Activated naive CD8-positive, alpha-beta T cell treated with anti-CD3 and anti-CD28 coated beads, Interleukin-2, amount 10 ng/mL, durations not matched to agents 7 days and 5 days (primary cell): ENCODE results near the gene ADCY4. TPM values are rescaled to one million over a fixed set of nuclear protein-coding genes. Genes with fewer than 3 reads are reported as not detected.

Experiments used
- ATAC-seq: fragments of 150-1000 bp; cut with Tn5 transposase; one replicate; pipeline ENCODE4 v1.10.0; 2021; ENCODE audit warnings: low read depth, moderate library complexity
- POLR2A ChIA-PET: fragments of 350-600 bp; sonication (Branson Sonifier 250); formaldehyde crosslinking; loops from one replicate; lab custom pipeline; 2021; ENCODE audit warnings: antibody characterized with exemption; lab: Charles Lee
- DNase-seq: peaks from one replicate; pipeline ENCODE4 v3.0.0; 2021
- H3K27ac Mint-ChIP-seq: one replicate; pipeline ENCODE4 v1.8.0; 2022; ENCODE audit warnings: mild to moderate bottlenecking, mixed read lengths
- H3K27me3 Mint-ChIP-seq: one replicate; pipeline ENCODE4 v1.8.0; 2022; ENCODE audit warnings: mild to moderate bottlenecking, moderate library complexity, mixed read lengths
- H3K36me3 Mint-ChIP-seq: one replicate; pipeline ENCODE4 v1.8.0; 2021; ENCODE audit warnings: mild to moderate bottlenecking, mixed read lengths
- H3K4me1 Mint-ChIP-seq: one replicate; pipeline ENCODE4 v1.8.0; 2021; ENCODE audit warnings: mixed read lengths
- H3K4me3 Mint-ChIP-seq: one replicate; pipeline ENCODE4 v1.8.0; 2022; ENCODE audit warnings: mild to moderate bottlenecking, moderate library complexity, mixed read lengths
- H3K9me3 Mint-ChIP-seq: one replicate; pipeline ENCODE4 v1.8.0; 2021; ENCODE audit warnings: mixed read lengths
- total RNA-seq, 2 experiments: library from RNA; stranded (reverse); gene quantifications; one replicate each; pipeline ENCODE4 v1.2.3, GENCODE V29; 2021

Gene ADCY4
- total RNA-seq, 2 experiments from 2014 or later: 4.4 to 6.3 TPM

DNA sequence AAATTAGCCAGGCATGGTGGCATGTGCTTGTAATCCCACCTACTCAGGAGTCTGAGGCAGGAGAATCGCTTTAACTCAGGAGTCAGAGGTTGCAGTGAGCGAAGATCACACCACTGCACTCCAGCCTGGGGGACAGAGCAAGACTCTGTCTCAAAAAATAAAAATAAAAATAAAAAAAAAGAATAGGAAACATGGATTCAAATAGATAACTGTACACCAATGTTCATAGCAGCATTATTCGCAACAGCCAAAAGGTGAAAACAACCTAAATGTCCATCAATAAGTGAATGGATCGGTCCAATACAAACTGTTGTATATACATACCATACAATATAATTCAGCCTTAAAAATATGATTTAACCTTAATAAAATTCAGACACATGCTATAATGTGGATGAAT is 8.0 kb upstream of the ADCY4 start:
- ATAC-seq: no peak
- H3K27ac Mint-ChIP-seq: no peak overlapping the region
- peaks cover 13% of the 10 kb centered on the region for H3K4me1 Mint-ChIP-seq

DNA sequence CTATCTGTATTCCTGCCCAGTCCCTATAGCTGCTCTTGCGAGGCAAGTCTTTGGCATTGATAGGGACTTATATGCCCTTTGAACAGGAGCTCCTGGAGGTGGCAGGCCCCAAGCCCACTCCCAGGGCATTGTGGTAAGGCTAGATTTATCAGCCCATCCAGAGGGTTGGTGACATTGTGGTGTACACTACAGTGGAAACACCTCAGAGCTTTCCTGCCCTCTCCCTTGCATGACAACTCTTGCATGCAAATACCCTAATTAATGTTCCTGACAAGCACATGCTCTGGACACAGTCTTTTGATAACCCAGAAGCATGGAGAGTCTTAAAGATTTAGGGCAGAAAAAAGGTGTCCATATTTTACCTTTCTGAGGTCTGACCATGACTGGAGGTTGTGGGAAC is 5.7 kb upstream of the ADCY4 start:
- peak overlapping the region; percentile 94 for H3K4me3 Mint-ChIP-seq
- peaks cover 9% of the 10 kb centered on the region for H3K36me3 Mint-ChIP-seq
- no peak overlapping the region for H3K27ac Mint-ChIP-seq
- no peak for ATAC-seq
- POLR2A ChIA-PET: interaction anchor here (1.6 to 4.2 kb wide), 2 partner anchors 90 to 96 kb away, joined by 8 to 53 read pairs; partner anchors contain the start of genes CBLN3 and KHNYN
- peaks cover 17% of the 10 kb centered on the region for H3K27me3 Mint-ChIP-seq
- DNase-seq: no peak
- peaks cover 13% of the 10 kb centered on the region for H3K4me1 Mint-ChIP-seq
- no peaks in the 10 kb centered on the region for H3K9me3 Mint-ChIP-seq

More for the DNA sequence above, 8.0 kb upstream of the ADCY4 start:
- POLR2A ChIA-PET: interaction anchor here (4.2 kb wide), 1 partner anchor 88 kb away, joined by 53 read pairs; the partner anchor contains the start of genes CBLN3 and KHNYN
- Mint-ChIP-seq H3K36me3 (peaks cover 7% of the 10 kb centered on the region), H3K27me3 (peaks cover 29% of the 10 kb centered on the region), H3K4me3 (no peak overlapping the region), H3K9me3 (no peaks in the 10 kb centered on the region)
- no peak for DNase-seq

DNA sequence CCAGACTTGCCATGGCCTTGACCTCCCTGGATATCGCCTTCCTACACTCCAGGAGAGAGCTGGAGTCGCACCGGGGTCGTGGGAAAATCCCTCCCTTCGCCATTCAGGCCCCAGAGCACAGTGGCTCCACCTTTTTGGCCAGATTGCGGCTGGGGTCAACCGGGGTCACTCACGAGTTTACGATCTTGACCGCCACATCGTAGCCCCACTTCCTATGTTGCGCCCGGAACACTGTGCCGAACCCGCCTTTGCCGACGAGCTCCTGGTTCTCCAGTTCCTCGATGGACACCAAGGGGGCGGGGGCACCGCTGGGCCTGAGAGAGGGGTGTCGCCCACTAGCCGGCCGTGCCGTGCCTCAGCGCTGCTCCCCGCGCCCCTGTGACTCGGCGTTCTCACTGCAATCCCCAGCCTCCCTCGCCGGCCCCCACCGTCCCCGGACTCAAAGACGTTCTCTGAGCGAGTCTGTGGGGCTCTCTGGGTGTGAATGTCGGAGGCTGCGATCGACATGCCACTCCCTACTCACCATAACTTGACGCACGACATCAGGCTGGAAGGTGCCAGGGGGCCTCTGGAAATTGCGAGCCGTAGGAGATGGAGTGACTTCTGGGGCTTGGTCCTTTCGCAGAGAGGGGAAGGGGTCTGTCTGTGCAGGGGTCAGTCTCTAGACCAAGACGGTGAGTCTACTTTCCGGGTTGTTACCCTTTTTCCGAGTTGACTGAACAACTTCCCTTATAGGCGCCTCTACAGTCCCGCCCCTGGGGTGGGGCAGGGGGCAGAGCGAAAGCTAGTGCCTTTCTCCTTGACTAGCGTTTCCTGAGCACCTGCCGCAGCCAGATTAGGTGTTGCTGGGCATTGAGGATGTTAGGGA is 4.6 kb upstream of the ADCY4 start, which contains the start of gene RIPK3:
RIPK3 (minus strand) TSS at position 708 of the 868 bp plus-strand sequence; CDS start at position 543, 165 bp downstream.
- DNase-seq (peak; percentile 76), ATAC-seq (peak; percentile 93)
- Mint-ChIP-seq H3K27ac (peak within 1 kb of the TSS; percentile 90), H3K4me3 (peak within 1 kb of the TSS; percentile 94), H3K36me3 (peaks cover 14% of the 10 kb centered on the region), H3K9me3 (no peaks in the 10 kb centered on the region), H3K4me1 (peaks cover 18% of the 10 kb centered on the region), H3K27me3 (peaks cover 23% of the 10 kb centered on the region)
- POLR2A ChIA-PET: interaction anchor here (0.6 to 4.2 kb wide), 9 partner anchors 13 to 170 kb away, joined by 3 to 53 read pairs (median 4); partner anchors contain the start of genes CBLN3, KHNYN, MDP1 and RABGGTA

DNA sequence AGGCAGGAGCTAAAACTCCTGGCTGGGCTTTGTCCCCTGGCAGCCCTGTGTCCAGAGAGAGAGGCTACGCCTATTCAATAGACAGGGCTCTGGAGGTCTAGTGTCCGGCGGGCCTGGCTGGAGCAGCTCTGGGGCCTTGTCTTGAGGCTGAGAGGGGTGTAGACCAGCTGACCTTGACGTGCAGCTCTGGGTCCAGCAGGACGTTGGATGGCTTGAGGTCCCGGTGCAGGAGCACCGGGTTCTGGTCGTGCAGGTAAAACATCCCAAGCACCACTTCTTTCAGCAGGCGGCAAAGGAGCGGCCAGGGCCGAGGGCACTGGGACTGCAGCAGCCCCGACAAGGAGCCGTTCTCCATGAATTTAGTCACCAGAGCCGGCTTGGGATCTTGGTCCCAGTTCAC is 4.0 kb upstream of the ADCY4 start:
- H3K27ac Mint-ChIP-seq: peak overlapping the region; percentile 61
- DNase-seq (peak; percentile 23), ATAC-seq (no peak)
- H3K4me3 Mint-ChIP-seq: peak overlapping the region; percentile 94
- peaks cover 21% of the 10 kb centered on the region for H3K4me1 Mint-ChIP-seq
- POLR2A ChIA-PET: interaction anchor here (1.1 to 4.2 kb wide), 5 partner anchors 12 to 98 kb away, joined by 3 to 53 read pairs (median 4); partner anchors contain the start of genes CBLN3 and KHNYN
- peaks cover 26% of the 10 kb centered on the region for H3K27me3 Mint-ChIP-seq
- H3K9me3 Mint-ChIP-seq: no peaks in the 10 kb centered on the region
- peaks cover 14% of the 10 kb centered on the region for H3K36me3 Mint-ChIP-seq

DNA sequence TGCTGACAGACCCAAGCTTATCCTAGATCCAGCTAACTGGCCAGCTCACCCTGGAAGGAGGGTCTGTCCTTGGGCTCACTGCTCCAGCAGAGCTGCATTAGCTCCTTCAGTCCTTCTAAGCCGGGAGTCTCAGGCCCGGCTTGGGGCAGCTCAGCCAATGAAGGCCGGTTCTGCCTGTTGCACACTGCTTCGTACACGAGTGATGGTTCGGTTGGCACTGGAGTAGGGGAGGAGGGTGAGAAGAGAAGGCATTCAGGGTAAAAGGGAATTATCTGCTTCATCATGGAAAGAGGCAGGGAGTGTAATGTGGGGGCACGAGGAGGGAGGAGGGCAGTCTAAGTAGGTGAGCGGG is 2.9 kb upstream of the ADCY4 start:
- POLR2A ChIA-PET: interaction anchor here (0.8 to 3.3 kb wide), 4 partner anchors 39 to 100 kb away, joined by 3 to 27 read pairs (median 3); partner anchors contain the start of genes CBLN3 and KHNYN
- H3K9me3 Mint-ChIP-seq: no peaks in the 10 kb centered on the region
- no peak for ATAC-seq
- H3K4me1 Mint-ChIP-seq: peaks cover 24% of the 10 kb centered on the region
- no peak overlapping the region for H3K27ac Mint-ChIP-seq
- DNase-seq: no peak
- peaks cover 31% of the 10 kb centered on the region for H3K27me3 Mint-ChIP-seq
- peaks cover 14% of the 10 kb centered on the region for H3K36me3 Mint-ChIP-seq
- H3K4me3 Mint-ChIP-seq: no peak overlapping the region

DNA sequence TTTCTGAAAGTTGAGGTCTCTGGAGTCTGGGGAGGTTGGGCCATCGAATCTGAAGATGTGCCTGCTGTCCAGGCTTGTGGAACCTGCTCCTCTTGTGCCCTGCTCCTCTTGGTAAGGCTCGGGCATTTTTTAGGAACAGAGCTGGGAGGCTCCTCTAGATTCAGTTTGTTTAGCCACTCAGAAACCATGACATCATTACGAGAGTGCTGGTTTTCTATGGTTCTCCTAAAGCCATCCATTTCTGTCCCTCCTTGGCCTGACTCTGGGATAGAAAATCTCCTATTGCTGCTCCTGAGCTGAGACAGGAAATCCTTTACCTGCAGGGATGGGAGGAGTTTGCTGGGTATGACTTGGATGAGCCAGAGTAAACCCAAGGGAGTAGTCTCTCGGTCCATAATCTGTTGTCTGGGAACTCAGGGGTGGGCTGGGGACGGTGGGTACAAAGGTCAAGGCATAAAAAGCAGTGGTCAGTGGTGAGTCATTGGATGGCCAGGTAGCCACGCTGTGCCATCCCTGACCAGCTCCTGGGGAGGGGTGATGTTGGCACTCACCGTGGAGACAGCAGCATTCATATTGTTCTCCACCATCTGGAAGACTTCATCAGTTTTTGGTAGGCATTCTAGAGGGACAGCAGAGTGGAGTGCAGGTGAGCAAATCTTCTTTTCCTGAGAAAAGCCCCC is 2.4 kb upstream of the ADCY4 start:
- Mint-ChIP-seq H3K4me3 (no peak overlapping the region), H3K27ac (no peak overlapping the region)

DNA sequence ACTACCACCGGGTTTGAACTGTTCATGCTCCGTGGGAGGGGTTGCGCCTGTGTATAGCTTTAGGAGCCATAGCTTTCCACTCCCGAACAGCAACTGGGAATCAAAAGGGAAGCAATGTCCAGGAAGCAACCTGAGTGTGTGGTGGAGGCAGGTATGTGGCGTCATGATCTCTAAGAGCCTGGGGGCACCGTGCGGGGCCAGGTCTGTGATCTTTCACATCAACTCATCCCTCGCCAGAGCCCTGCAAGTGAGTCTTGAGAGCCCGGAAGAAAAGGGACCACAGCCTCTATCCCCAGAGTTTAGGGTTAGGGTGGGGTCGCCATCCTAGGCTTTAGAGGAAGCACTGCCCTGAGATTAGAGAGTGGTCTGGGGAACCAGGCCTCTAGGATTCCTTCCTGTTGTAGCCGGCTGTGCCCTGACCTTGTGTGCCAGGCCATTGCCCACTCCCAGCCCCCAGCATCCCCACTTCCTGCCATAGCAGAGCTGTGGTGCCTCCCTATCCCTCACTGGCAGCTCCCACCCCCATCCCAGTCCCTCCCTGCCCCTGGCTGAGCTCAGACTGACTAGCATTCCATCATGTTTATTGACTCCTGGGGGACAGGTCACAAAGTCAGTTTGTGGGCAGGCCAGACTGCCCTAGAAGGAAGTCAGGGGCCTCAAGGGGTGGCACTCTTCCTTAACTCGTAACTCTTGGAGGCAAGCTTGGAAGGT is 745 bp upstream of the ADCY4 start:
- Mint-ChIP-seq H3K4me1 (peaks cover 36% of the 10 kb centered on the region), H3K27me3 (peaks cover 28% of the 10 kb centered on the region), H3K27ac (no peak overlapping the region), H3K4me3 (peak overlapping the region; percentile 42), H3K9me3 (no peaks in the 10 kb centered on the region), H3K36me3 (peaks cover 14% of the 10 kb centered on the region)
- POLR2A ChIA-PET: interaction anchor here (1.0 to 3.3 kb wide), 5 partner anchors 10 to 100 kb away, joined by 3 to 27 read pairs (median 3); partner anchors contain the start of genes CBLN3, KHNYN and TINF2
- ATAC-seq (no peak), DNase-seq (no peak)

More for the DNA sequence above, 2.4 kb upstream of the ADCY4 start:
- POLR2A ChIA-PET: interaction anchor here (0.8 to 3.3 kb wide), 3 partner anchors 40 to 100 kb away, joined by 3 to 27 read pairs (median 3); partner anchors contain the start of genes CBLN3 and KHNYN
- Mint-ChIP-seq H3K27me3 (peaks cover 30% of the 10 kb centered on the region), H3K9me3 (no peaks in the 10 kb centered on the region), H3K36me3 (peaks cover 14% of the 10 kb centered on the region), H3K4me1 (peaks cover 28% of the 10 kb centered on the region)
- DNase-seq (no peak), ATAC-seq (no peak)

DNA sequence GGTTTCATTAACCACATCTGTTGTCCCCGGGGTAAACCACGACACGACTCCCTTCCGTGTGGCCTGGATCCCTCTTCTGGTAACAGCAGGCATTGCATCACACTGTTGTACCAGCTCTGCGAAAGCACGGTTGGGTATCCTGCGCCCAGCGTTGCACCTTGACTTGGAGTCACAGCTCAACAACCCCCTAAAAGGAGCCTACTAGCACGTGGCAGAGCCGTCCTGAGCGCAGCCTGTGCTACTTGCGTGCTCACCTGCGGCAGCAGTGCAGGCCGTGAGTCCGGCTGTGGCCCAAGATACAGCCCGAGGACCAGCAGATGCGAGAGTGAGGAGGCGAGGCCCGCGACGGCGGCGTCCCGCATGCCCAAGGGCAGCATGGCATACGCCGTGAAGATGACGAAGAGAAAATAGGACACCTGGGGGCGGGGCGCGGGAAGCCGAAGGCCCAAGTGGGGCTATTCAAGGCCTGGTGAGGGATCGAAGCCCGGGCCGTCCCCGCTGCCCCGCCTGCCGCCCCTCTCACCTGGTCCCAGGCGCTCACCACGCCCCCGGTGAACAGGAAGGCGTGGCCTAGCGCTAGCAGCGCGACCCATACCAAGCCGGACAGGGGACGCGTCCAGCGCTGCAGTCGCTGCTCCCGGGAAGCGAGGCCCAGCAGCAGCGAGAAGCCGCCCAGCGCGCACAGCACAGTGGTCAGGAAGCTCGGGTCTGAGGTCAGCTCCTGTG is 2.4 kb downstream of the ADCY4 start:
- Mint-ChIP-seq H3K36me3 (peaks cover 6% of the 10 kb centered on the region), H3K27ac (peak overlapping the region; percentile 77), H3K9me3 (no peaks in the 10 kb centered on the region), H3K4me1 (peaks cover 46% of the 10 kb centered on the region), H3K4me3 (peak overlapping the region; percentile 82), H3K27me3 (peaks cover 32% of the 10 kb centered on the region)
- DNase-seq (peak; percentile 76), ATAC-seq (peak; percentile 73)
- POLR2A ChIA-PET: interaction anchor here (0.6 to 6.8 kb wide), 10 partner anchors 19 to 218 kb away, joined by 3 to 135 read pairs (median 8); partner anchors contain the start of genes CBLN3, DCAF11, IRF9 and KHNYN

DNA sequence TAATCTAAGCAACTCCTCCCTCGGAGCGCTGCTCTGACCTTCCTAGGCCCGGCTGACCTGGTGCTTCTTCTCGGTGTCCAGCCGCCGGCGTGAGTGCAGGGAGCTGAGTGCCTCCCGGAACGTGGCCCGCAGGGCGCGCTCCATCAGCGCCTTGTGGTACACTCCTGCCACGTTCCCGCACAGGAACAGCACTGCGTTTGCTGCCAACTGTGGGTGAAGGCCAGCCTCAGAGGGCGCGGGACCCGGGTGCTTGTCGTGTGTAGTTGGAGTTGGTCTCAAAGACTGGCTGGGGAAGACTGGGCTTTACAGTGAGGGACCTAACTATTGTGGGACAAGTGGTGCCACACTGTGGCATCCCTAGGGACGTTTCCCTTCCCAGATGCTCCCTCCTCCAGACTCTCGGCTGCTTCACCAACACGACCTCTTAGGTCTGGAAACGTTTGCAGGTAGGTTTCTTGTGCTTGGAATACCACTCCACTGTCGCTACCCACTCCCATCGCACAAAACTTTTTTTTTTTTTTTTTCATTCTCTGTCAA is 3.1 kb downstream of the ADCY4 start:
- Mint-ChIP-seq H3K4me3 (peak overlapping the region; percentile 82), H3K36me3 (peaks cover 5% of the 10 kb centered on the region), H3K9me3 (no peaks in the 10 kb centered on the region), H3K27me3 (peaks cover 32% of the 10 kb centered on the region), H3K27ac (peak overlapping the region; percentile 77), H3K4me1 (peaks cover 51% of the 10 kb centered on the region)
- POLR2A ChIA-PET: interaction anchor here (0.6 to 6.8 kb wide), 7 partner anchors 18 to 218 kb away, joined by 3 to 135 read pairs (median 9); partner anchors contain the start of genes CBLN3, DCAF11, KHNYN and LTB4R
- peak; percentile 46 for DNase-seq
- no peak for ATAC-seq

DNA sequence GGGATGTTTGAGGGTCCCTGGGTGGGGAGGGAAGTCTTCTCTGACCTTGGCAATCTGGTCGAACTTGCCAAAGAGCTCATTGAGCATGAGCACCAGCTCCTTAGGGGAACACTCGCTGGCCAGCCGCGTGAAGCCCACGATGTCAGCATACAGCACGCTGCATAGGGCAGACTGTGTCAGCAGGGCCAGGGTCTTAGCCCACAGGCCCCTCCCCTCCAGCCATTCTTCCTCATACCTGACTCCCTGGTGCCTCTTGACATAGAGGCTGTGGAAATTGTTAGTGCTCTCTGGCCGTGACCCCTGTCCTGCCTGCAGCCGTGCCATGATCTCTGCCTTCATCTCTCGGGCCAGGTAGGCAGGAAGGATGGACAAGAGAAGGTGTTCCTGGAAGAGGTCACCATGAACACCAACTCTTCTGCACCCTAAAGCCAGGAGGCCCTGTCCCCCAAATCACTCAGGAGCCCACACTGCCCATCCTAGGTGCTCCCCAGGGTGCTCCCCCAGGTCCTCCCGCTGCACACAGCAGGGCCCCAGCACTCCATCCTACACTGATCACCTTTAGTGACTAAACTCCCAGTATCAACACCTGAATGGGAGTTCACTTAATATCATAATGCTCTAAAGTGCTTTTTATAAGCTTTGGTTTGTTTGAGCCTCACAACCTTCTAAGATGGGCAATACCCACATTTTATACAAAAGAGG is 3.7 kb downstream of the ADCY4 start:
- Mint-ChIP-seq H3K36me3 (peaks cover 5% of the 10 kb centered on the region), H3K27ac (no peak overlapping the region), H3K4me3 (no peak overlapping the region), H3K9me3 (no peaks in the 10 kb centered on the region), H3K4me1 (peaks cover 53% of the 10 kb centered on the region), H3K27me3 (peaks cover 32% of the 10 kb centered on the region)
- no peak for ATAC-seq
- POLR2A ChIA-PET: interaction anchor here (1.4 to 6.8 kb wide), 4 partner anchors 17 to 217 kb away, joined by 5 to 135 read pairs (median 13); partner anchors contain the start of genes CBLN3, DCAF11, KHNYN and LTB4R
- DNase-seq: peak; percentile 31

DNA sequence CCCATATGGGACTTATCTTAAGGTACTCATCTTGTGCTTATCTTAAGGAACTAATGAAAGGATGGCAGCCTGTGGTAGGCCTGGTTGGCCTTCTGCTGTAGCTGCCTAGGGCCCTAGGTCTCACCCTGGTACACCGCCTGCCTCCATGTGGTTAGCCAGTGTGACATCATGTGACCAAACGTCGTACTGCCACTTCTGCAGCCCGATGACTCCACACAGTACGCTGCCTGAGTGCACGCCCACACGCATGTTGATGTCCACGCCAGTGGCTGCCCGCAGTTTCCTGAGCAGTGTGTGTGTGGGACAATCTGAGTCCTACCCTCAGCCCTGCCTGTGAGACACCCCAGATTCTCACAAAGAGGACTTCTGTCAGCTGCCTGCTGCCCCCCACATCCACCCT is 5.1 kb downstream of the ADCY4 start:
- H3K9me3 Mint-ChIP-seq: no peaks in the 10 kb centered on the region
- H3K4me3 Mint-ChIP-seq: no peak overlapping the region
- peaks cover 24% of the 10 kb centered on the region for H3K27me3 Mint-ChIP-seq
- no peaks in the 10 kb centered on the region for H3K36me3 Mint-ChIP-seq
- POLR2A ChIA-PET: interaction anchor here (1.4 to 6.8 kb wide), 3 partner anchors 17 to 100 kb away, joined by 4 to 135 read pairs (median 7); partner anchors contain the start of genes CBLN3, KHNYN, LTB4R and LTB4R2
- ATAC-seq (peak; percentile 9), DNase-seq (peak; percentile 57)
- peaks cover 52% of the 10 kb centered on the region for H3K4me1 Mint-ChIP-seq
- H3K27ac Mint-ChIP-seq: peak overlapping the region; percentile 50
